ENCODE measurements around the gene EN2.

The EN2 gene

GRCh38 chr7:155465761-155466141 lies 7.8 kb downstream of the EN2 start:
- no peak for DNase-seq

- DNase-seq: no peak
These were observed 8.3 kb downstream of the EN2 start for GRCh38 chr7:155466142-155466813.

GRCh38 chr7:155466814-155467733 lies 9.1 kb downstream of the EN2 start:
- DNase-seq: no peak

GRCh38 chr7:155467846-155468784 lies 10.2 kb downstream of the EN2 start:
- DNase-seq: no peak

GRCh38 chr7:155468785-155469148 lies 10.8 kb downstream of the EN2 start:
- DNase-seq: no peak

- no peak for DNase-seq
These were observed 11.6 kb downstream of the EN2 start for GRCh38 chr7:155469311-155470185.

- no peak for DNase-seq
These were observed 12.2 kb downstream of the EN2 start for GRCh38 chr7:155470186-155470487.

GRCh38 chr7:155470686-155471638 lies 13.0 kb downstream of the EN2 start:
- DNase-seq: no peak

- no peak for DNase-seq
These were observed 13.8 kb downstream of the EN2 start for GRCh38 chr7:155471718-155472117.

GRCh38 chr7:155477476-155477875 lies 19.5 kb downstream of the EN2 start:
- DNase-seq: no peak

GRCh38 chr7:155481764-155482163 lies 23.8 kb downstream of the EN2 start:
- no peak for DNase-seq

GRCh38 chr7:155482511-155483183 lies 24.7 kb downstream of the EN2 start:
- no peak for DNase-seq

GRCh38 chr7:155483245-155483644 lies 25.3 kb downstream of the EN2 start:
- DNase-seq: peak; percentile 61 to 75 (median 70)

- no peak for DNase-seq
These were observed 26.0 kb downstream of the EN2 start for GRCh38 chr7:155483868-155484325.

GRCh38 chr7:155484483-155485399 lies 26.8 kb downstream of the EN2 start:
- no peak for DNase-seq

GRCh38 chr7:155486783-155487508 lies 29.0 kb downstream of the EN2 start:
- no peak for DNase-seq

- no peak for DNase-seq
These were observed 29.9 kb downstream of the EN2 start for GRCh38 chr7:155487509-155488482.

Data from suppressor macrophage (primary cell).